Ascending aorta (tissue), 2 donors: Measurements from ENCODE around the gene GSTM1. TPM values are rescaled to one million over a fixed set of nuclear protein-coding genes. Genes with fewer than 3 reads are reported as not detected.
A peak's percentile ranks its signal among the peaks of the same experiment; 100 is the strongest.

Experiments used
- DNase-seq, 2 donors: peaks; one replicate each; pipeline ENCODE4 v3.0.0-alpha.2; 2019; ENCODE audit warnings: low spot score in 2 of 2
- H3K27ac ChIP-seq, 2 donors: fragments of 200-600 bp; sonication (generic); one replicate each; pipeline ENCODE4 v1.5.1; 2016 to 2017; ENCODE audit warnings: mild to moderate bottlenecking in 1 of 2
- H3K27me3 ChIP-seq: fragments of 200-600 bp; sonication (generic); one replicate; pipeline ENCODE4 v1.5.1; 2017
- H3K36me3 ChIP-seq, 2 donors: fragments of 200-600 bp; sonication (generic); one replicate each; pipeline ENCODE4 v1.5.1; 2016
- H3K4me1 ChIP-seq, 2 donors: fragments of 200-600 bp; sonication (generic); one replicate each; pipeline ENCODE4 v1.5.1; 2016 to 2017; ENCODE audit warnings: mild to moderate bottlenecking in 1 of 2
- H3K4me3 ChIP-seq, 2 donors: fragments of 200-600 bp; sonication (generic); one replicate each; pipeline ENCODE4 v1.5.1; 2016 to 2017; ENCODE audit warnings: mild to moderate bottlenecking in 1 of 2
- H3K9me3 ChIP-seq, 2 donors: fragments of 200-600 bp; sonication (generic); one replicate each; pipeline ENCODE4 v1.5.1; 2016
- CTCF ChIP-seq, 3 experiments: fragments of 200-600 bp in 2 of 3; fragments of 450-650 bp in 1 of 3; sonication (generic) in 2 of 3; IDR thresholded peaks; one replicate each; pipeline ENCODE4 v1.5.1; 2016 to 2019; ENCODE audit warnings: antibody characterized with exemption in 3 of 3, mild to moderate bottlenecking in 1 of 3, moderate library complexity in 1 of 3
- intact Hi-C: fragments of 100-400 bp; cut with DNase I; formaldehyde crosslinking; loops from one replicate; pipeline ENCODE4 v1.15.1; 2023
- total RNA-seq: library from RNA; depleted of rRNA; stranded (reverse); fragments of >200 nt; gene quantifications from one replicate; pipeline ENCODE4 v1.1.0, GENCODE V29; 2016

GSTM1 gene
- total RNA-seq, 1 donor from 2014 or later: 89.4 TPM

DNA sequence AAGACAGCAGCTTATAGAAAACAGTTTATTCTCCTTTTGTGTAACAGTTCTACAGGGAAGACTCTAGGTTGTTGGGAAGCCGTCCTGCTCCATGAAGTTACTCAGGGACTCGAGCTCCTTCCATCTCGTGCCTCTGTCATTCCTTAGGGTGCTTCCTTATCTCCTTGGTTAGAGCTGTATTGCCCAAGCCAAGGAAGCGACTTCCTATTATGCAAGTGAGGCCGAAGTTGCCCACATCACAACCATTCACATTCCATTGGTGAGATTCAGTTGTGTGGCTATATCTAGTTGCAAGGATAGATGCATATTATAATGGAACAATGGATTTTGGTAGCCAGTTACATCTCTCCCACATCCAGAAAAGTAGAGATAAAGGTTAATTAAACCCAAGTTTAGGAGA is 33.4 kb downstream of the GSTM1 start:
- Histone ChIP-seq H3K27me3 (no peaks in the 10 kb centered on the region), H3K36me3 (no peaks in the 10 kb centered on the region), H3K27ac (no peak overlapping the region), H3K9me3 (no peaks in the 10 kb centered on the region), H3K4me1 (no peaks in the 10 kb centered on the region), H3K4me3 (no peak overlapping the region)
- intact Hi-C loops: no loop called here
- no peak for TF ChIP-seq CTCF (IDR thresholded peaks at IDR 0.05)
- DNase-seq: no peak

DNA sequence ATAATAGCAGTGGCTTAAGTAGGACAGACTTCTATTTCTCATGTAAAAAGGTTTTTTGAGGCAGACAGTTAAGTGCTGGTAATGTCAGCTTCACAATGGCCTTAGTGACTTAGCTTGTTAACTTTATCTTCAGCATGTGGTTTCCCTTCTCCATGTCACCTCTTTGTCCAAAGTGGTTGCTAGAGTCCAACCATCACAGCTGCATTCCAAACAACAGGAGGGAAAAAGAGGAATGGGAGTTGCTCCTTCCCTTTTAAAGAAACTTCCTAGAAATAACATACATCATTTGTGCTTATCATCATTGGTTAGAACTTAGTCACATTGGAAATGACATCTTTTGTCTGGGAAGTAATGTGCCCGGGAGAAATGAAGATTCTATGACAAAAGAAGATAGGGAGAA is 34.4 kb downstream of the GSTM1 start:
- no peak overlapping the region for H3K4me3 ChIP-seq
- no peaks in the 10 kb centered on the region for H3K4me1 ChIP-seq
- H3K27ac ChIP-seq: no peak overlapping the region
- no peak for DNase-seq
- no peaks in the 10 kb centered on the region for H3K9me3 ChIP-seq
- no peaks in the 10 kb centered on the region for H3K36me3 ChIP-seq
- no peak for TF ChIP-seq CTCF (IDR thresholded peaks at IDR 0.05)
- no peaks in the 10 kb centered on the region for H3K27me3 ChIP-seq
- intact Hi-C loops: no loop called here

- peak in 1 of 2 donors; percentile 2 for DNase-seq
- no peaks in the 10 kb centered on the region for H3K9me3 ChIP-seq
- H3K27me3 ChIP-seq: no peaks in the 10 kb centered on the region
- intact Hi-C loops: no loop called here
- TF ChIP-seq CTCF (IDR thresholded peaks at IDR 0.05): no peak
- no peaks in the 10 kb centered on the region for H3K36me3 ChIP-seq
- H3K4me3 ChIP-seq: no peak overlapping the region
- H3K4me1 ChIP-seq: no peaks in the 10 kb centered on the region
- no peak overlapping the region for H3K27ac ChIP-seq
Measured at GRCh38 chr1:109722908-109723691, 35.5 kb downstream of the GSTM1 start.

- Histone ChIP-seq H3K27me3 (no peaks in the 10 kb centered on the region), H3K27ac (no peak overlapping the region), H3K9me3 (no peaks in the 10 kb centered on the region), H3K4me3 (no peak overlapping the region), H3K36me3 (no peaks in the 10 kb centered on the region), H3K4me1 (no peaks in the 10 kb centered on the region)
- intact Hi-C loops: no loop called here
- TF ChIP-seq CTCF (IDR thresholded peaks at IDR 0.05): no peak
- DNase-seq: peak in 1 of 2 donors; percentile 4
Measured at GRCh38 chr1:109724933-109725332, 37.3 kb downstream of the GSTM1 start.

DNA sequence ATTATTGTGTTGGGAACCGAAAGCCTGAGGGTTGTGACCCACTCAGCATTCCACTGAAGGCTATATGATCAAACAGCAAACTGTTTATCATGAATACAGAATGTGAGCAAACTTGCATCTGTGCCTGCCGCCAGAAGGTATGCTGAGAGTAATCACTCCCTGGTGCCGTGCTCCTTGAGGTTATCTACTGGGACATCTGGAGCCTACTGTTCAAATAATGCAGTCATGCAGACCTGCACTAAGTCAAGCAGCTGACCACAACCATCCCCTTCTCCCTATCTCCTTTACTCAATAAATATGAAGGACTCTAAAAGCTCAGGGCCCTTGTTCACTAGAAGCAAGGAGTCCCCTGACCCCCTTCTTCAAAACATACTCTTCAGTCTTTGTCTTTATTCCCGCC is 37.9 kb downstream of the GSTM1 start:
- H3K4me1 ChIP-seq: no peaks in the 10 kb centered on the region
- no peak for TF ChIP-seq CTCF (IDR thresholded peaks at IDR 0.05)
- peak in 1 of 2 donors; percentile 42 for DNase-seq
- intact Hi-C loops: no loop called here
- H3K27ac ChIP-seq: no peak overlapping the region
- no peaks in the 10 kb centered on the region for H3K36me3 ChIP-seq
- no peak overlapping the region for H3K4me3 ChIP-seq
- no peaks in the 10 kb centered on the region for H3K27me3 ChIP-seq
- H3K9me3 ChIP-seq: no peaks in the 10 kb centered on the region
